ENCODE data around the gene NELFB. TPM values are rescaled to one million over a fixed set of nuclear protein-coding genes. Genes with fewer than 3 reads are reported as not detected.
"Not testable (repeated sequence)": the region's sequence is repeated elsewhere in the genome, so short reads cannot be mapped to it uniquely, and the experiment has no call there.

The NELFB gene
- total RNA-seq, 1 donor, result 43.7 TPM

- no peak for DNase-seq (ENCODE audit: low read depth)
- H3K4me3 ChIP-seq (ENCODE audit: low read depth, low read length), result no peak overlapping the region
Observed at GRCh38 chr9:137252555-137253506, 2.3 kb upstream of the NELFB start.

DNA sequence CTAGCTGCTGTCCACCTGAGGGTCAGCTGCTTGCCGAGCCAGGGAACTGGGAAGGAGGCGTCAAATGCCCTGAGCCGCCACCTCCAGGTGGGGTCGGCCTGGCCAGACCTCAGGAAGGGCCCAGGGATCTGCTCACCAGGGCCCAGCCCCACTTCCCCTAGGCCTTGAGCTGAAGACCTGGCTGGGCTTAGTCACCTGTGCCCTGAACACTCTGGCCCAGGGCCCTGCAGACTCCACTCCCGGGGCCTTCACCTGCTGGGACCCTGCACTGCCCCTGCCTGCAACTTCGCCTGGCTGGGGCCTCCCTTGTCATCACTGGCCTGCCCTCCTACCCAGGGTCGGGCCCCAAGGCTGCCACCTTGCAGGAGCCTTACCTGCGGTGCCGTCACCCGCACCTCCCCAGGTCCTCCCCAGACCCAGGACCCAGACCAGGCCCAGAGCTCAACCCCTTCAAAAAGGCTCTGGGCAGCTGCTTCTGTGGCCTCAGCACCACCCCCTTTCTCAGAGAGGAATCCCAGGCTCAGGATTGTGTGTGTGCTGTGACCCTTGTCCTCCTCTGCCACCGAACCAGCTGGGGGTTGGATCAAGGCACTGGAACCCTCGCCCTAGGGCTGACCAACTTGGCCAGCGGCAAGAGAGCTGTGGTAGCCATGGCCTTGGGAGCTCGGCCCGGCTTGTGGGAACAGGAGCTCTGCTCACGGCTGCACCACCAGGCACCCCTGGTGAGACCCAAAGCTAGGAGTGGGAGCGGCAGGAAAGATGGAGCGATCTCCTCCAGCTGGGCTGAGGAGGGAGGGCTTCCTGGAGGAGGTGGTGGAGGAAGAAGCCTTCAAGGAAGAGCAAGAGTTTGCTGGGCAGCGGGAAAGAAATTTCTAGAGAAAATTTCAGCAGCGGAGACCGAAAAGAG is 1.2 kb upstream of the NELFB start:
- peak overlapping the region; percentile 78 for H3K4me3 ChIP-seq (ENCODE audit: low read depth, low read length)
- no peak for DNase-seq (ENCODE audit: low read depth)
- TF ChIP-seq CTCF (IDR thresholded peaks at IDR 0.05; ENCODE audit: insufficient read depth, low read length), result no peak

More at GRCh38 chr9:137252555-137253506, 2.3 kb upstream of the NELFB start:
- TF ChIP-seq CTCF (IDR thresholded peaks at IDR 0.05; ENCODE audit: insufficient read depth, low read length), result no peak

DNA sequence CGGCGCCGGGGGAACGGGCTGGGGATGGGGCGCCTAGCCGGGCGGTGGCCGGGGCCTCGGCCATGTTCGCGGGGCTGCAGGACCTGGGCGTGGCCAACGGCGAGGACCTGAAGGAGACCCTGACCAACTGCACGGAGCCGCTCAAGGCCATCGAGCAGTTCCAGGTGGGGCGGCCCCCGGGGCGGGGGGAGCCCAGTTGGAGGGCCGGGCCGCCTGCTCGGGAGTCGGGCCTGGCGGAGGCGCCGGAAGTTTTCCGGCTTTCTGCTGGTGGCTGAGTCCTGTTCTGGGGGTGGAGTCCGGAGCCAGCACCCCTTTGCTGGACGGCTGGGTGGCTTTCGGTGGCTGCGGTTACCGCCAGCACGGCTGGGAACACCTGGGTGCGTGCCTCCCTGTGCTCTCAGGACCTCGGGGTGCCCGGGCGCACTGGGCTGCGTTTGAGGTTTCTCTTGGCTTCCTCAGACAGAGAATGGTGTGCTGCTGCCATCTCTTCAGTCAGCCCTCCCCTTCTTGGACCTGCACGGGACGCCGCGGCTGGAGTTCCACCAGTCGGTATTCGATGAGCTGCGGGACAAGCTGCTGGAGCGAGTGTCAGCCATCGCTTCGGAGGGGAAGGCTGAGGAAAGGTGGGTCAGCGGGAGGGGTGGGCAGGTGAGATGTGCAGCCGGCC is 454 bp downstream of the NELFB start:
- TF ChIP-seq CTCF (IDR thresholded peaks at IDR 0.05; ENCODE audit: insufficient read depth, low read length), result no peak
- peak overlapping the region; percentile 93 for H3K4me3 ChIP-seq (ENCODE audit: low read depth, low read length)
- peak; percentile 22 for DNase-seq (ENCODE audit: low read depth)

DNA sequence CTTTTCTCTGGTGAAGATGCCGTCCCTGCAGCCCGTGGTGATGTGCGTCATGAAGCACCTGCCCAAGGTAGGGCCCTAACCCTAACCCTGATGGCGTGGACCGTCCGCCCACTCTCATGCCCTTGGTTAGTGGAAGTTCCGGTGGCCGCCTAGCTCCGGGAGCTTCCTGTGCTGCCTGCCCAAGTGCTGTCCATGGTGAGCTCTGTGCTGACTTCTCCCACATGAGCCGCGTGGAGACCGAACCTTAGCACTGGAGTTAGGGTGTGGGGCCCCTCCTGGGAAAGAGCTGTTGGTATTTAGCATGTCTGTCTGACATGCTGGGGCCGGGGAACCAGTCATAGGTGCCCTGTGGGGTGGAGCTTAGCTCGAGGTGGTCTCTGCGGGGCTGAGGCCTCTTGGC is 1.2 kb downstream of the NELFB start:
- DNase-seq (ENCODE audit: low read depth), result no peak
- no peak for TF ChIP-seq CTCF (IDR thresholded peaks at IDR 0.05; ENCODE audit: insufficient read depth, low read length)
- peak overlapping the region; percentile 93 for H3K4me3 ChIP-seq (ENCODE audit: low read depth, low read length)

GRCh38 chr9:137256856-137257255 is 1.7 kb downstream of the NELFB start:
- H3K4me3 ChIP-seq (ENCODE audit: low read depth, low read length), result peak overlapping the region; percentile 93
- TF ChIP-seq CTCF (IDR thresholded peaks at IDR 0.05; ENCODE audit: insufficient read depth, low read length), result no peak
- DNase-seq (ENCODE audit: low read depth), result no peak

DNA sequence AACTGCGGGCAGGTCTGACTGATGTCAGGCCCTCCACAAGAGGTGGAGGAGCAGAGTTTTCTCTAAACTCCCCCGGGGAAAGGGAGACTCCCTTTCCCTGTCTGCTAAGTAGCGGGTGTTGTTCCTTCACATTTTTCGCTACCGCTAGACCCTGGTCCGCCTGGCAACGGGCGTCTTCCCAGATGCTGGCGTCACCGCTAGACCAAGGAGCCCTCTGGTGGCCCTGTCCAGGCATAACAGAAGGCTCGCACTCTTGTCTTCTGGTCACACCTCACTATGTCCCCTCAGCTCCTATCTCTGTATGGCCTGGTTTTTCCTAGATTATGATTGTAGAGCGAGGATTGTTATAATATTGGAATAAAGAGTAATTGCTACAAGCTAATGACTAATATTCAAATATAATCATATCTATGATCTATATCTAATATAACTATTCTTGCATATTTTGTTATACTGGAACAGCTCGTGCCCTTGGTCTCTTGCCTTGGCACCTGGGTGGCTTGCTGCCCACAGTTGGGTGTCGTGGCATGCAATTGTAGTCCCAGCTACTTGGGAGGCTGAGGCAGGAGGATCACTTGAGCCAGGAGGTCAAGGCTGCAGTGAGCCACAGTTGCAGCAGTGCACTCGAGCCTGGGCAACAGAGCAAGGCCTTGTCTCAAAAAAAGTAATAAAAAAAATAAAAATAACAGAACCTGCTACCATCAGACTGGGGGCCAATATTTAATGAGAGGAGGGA is 7.2 kb downstream of the NELFB start:
- H3K4me3 ChIP-seq (ENCODE audit: low read depth, low read length), result not testable (repeated sequence)
- TF ChIP-seq CTCF (IDR thresholded peaks at IDR 0.05; ENCODE audit: insufficient read depth, low read length), result peak; percentile 42
- peak; percentile 50 for DNase-seq (ENCODE audit: low read depth)
